Panc1 (cell line): ENCODE results near the gene FOXO4.

Experiments used
- CTCF ChIP-seq: fragments of 450-650 bp; IDR thresholded peaks from 2 replicates; pipeline ENCODE4 v1.5.1; 2017; ENCODE audit warnings: mild to moderate bottlenecking
- POLR2AphosphoS5 ChIP-seq: IDR thresholded peaks from 2 replicates; pipeline ENCODE4 v1.6.1; 2012; ENCODE audit warnings: mild to moderate bottlenecking, low read depth, low read length, moderate library complexity

- TF ChIP-seq POLR2AphosphoS5, result no peak
- TF ChIP-seq CTCF, result no peak
Measured at GRCh38 chrX:71107762-71108360, 12.2 kb downstream of the FOXO4 start.
